GM19035 (cell line): ENCODE results near the gene MAGI2.

Experiments
- ATAC-seq: cut with Tn5 transposase; IDR thresholded peaks from one replicate; pipeline ENCODE4 v1.9.1; 2021; ENCODE audit not compliant: unreplicated experiment

Gene MAGI2

DNA sequence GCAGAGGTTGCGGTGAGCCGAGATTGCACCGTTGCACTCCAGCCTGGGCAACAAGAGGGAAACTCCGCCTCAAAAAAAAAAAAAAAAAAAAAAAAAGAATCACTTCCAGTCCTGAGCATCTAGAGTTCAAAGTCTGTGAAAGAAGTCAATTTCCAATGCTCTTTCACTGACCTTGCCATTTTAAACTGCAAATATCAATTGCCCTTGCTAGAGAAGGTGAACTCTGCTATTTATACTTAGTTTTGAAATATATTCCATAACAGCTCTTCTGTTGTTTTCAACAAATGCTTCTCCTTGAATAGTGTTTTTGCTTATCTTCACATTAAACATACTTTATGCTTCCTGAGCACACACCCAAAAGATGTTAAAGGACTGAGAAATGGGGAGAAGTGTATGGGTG, 1323.6 kb downstream of the MAGI2 start:
- ATAC-seq: no peak

DNA sequence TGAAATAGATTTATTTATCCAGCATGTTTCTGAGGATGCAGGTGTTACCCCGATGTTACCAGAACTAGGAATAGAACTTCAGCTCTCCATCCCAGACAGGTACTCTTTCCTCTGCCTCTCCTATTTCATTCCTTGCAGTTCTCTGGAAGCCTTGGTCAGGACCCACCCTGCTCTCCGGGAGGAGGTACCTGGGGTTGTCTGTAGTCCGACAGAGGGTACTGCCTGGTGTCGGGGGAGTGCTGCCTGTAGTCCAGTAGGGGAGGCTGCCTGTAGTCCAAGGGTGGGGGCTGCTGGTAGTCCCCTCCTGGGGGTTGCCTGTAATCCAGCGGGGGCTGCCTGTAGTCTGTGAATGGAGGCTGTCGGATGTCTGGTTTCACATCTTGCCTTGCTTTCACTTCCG, 1326.5 kb downstream of the MAGI2 start:
- no peak for ATAC-seq

DNA sequence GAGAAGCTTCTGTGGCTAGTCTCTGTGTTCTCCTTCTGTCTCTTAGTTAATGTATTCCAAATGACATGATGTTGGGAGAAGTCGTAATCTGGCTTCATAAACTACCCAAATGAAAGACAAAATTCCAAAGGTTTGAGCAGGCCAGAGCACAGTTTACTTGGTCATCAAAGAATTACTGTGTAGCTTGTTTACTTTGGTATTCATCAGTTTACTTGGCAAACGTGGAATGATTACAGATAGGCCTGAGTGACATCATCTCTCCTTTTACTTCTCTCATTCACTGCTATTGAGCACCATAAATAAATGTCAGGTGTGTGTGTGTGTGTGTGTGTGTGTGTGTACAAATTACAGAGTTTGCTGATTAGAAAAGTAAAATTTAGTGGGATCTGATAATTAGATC, 1327.6 kb downstream of the MAGI2 start:
- ATAC-seq: no peak

DNA sequence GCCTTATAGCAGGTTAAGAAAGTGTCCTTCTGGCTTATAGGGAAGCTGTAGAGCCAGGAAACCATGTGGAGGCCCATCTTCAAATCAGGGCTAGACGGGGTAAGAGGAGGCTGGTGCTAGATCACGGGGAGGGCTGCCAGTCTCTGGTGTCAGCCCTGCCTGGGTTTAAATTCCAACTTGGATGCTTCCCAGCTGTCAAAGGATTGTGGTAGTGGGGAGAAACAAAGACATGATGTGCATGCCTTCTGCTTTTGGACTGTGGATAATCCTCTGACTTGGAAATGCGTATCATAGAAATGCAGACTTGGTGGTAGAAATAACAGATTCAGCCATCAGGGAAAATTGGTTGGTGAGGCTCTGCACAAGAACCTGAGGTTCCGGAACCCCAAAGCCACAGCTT, 1329.3 kb downstream of the MAGI2 start:
- no peak for ATAC-seq

DNA sequence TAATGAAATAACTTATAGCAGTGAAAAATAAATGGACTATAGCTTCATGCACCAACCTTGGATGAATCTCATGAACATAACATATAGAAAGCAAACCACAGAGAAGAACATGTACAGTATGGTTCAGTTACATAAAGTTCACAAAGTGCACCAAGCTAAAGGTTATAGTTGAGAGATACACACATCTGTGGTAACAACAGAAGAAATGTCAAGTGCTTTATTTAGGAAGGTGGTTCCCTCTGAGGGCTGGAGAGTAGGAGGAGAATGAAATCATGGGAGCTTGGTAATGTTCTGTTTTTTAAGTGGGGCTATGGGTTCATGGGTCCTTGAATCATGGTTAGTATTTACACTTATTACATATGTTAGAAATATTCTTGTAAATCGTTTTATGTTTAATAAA, 1331.6 kb downstream of the MAGI2 start:
- no peak for ATAC-seq

DNA sequence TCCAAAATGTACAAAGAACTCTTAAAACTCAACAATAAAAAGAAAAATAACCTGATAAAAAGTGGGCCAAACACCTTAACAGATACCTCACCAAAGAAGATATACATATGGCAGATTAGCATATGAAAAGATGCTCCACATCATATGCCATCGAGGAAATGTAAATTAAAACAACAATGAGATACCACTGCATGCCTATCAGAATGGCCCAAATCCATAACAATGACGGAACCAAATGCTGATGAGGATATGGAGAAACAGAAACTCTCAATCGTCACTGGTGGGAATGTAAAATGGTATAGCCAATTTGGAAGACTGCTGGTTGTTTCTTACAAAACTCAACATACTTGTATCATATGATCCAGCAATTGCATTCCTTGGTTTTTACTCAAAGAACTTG, 1335.0 kb downstream of the MAGI2 start:
- ATAC-seq: no peak

DNA sequence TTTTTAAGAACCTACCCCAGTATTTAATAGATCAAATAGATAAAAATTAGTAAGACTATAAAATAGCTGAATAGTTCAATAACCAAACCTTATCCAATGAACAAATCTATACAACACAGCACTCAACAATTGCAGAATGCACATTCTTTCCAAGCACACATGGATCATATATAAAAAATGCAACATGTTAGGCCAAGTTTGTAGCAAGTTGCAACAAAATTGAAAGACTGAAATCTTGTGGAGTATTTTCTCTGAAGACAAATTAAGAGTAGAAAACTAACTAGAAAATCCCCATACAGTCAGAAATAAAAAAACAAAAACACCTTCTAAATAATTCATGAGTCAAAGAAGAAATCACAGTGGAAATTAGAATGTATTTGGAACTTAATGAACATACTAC, 1337.6 kb downstream of the MAGI2 start:
- no peak for ATAC-seq

DNA sequence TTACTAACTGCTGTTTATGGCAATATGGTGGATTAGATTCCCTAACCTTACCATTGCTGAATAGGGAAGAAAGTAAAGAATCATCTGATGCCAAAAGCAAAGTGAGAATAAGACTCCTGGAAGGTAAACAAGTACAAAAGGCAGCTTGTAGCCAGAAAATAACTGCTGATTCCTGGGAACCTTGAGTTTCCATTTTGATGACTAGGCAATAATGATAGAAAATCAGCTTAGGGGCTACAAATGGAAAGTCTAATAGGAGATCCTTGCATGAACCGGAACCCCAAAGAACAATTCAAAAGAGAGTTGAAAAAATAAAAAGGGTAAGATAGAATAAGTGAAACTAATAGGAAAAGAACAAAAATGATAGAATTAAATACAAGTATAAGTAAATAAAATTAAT, 1338.5 kb downstream of the MAGI2 start:
- no peak for ATAC-seq

DNA sequence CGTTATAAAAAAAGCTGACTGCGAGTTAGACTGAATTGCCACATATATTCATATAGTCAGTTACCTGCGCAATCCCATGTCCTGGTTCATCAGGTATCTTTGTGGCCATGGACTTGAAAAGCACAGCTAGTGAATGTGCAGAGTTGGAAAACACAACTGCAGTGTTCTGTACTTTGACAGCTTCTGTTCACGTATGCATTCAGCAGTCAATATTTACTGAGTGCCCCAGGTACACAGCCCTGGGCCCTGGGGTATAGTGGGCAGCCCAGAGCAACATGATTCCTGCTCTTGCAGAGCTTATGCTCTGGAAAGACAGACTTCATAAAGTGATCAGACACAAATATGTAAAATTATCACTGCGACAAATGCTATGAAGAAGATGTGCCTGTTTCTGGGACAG, 1341.0 kb downstream of the MAGI2 start:
- no peak for ATAC-seq

DNA sequence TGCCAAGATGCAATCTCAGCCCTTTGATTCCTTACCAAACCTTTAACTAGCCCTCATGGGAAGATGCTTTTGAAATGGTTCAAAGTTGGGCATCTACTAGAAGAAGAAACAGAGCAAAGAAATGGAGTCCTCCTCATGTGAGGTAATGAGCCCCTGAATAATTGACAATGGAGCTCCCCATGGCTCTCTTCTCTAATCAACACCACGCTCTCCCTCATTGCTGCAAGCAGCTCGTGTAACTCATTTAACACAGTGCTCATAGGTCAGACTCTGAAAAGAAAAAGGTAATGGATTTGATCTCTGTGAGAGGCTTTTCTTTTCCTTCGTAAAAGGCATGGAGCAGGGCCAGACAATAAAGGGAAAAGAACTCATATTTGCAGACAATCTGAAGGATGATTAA, 1342.1 kb downstream of the MAGI2 start:
- no peak for ATAC-seq

DNA sequence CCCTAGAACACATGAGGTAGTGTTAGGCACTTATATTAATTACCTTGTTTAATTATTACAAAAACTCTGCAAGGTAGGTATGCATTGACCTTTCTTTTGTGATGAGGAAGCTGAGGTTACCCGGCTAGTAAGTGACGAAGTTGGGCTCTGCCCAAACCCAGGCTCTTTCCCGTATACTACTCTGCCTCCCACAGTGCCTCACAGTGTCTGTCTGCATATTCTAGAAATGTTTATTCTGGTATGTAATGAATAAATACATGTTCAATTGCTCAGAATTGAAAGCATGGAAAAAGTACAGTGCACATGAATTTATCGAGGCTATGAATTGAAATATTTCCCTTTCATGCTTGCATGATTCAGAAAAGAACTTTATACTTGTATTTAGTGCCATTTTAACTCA, 1350.0 kb downstream of the MAGI2 start:
- no peak for ATAC-seq

DNA sequence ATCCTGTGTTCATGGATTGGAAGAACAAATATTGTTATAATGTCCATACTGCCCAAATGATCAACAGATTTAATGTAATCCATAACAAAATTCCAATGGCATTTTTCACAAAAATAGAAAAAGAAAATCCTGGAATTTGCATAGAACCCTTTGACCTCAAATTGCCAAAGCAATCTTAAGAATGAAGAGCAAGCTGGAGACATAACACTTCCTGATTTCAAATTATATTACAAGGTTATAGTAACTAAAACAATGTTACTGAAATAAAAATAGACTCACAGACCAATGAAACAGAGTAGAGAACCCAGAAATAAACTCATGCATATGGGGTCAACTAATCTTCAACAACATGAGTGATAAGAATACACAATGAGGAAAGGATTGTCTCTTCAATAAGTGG, 1352.4 kb downstream of the MAGI2 start:
- ATAC-seq: no peak

DNA sequence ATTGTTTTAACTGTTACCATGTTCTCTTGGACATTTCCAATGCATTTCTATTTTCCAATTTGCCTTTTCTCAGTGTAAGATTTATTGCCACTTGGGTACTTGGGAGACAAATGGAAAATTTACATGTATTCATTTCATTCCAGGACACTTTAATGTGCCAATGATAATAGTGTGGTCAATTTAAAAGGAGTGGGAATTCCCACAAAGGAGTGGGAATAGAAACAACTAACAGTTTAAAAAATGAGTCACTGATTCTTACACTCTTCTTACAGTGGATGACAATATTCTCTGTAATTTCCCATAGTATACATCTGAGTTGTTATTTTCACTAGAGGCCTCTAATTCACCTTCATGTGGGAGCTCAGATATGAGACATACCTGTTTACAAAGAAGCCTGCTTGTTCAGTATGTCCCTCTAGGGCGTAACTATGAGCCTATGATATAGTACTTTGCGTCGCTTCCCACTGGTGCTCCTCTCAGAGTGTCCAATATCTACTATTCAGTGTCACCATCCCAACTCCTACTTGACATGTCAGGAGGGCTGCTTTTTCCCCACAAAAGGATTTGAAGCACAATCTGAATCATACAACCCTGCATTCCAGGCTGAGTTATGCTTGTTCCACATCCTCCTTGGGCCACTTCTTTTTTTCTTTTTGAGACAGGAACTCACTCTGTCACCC, 1353.6 kb downstream of the MAGI2 start:
- no peak for ATAC-seq

DNA sequence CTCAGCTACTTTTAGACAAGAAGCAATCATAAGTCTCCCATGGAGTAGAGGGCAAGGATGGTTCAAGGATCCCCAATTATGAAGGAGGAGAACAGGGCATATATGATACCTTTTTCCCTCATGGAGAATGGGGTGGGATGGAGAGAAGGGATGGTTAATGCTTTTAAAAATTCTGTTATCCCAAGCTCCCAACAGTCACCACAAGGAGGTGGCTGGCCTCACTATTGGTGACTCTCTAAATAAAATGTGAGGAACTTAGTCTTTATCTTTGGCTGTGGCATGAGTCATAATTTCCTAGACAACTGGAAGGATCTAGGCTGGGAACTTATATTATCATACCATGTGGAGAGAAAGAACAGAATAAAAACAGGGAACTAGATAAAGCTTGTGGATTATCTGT, 1357.9 kb downstream of the MAGI2 start:
- ATAC-seq: no peak

DNA sequence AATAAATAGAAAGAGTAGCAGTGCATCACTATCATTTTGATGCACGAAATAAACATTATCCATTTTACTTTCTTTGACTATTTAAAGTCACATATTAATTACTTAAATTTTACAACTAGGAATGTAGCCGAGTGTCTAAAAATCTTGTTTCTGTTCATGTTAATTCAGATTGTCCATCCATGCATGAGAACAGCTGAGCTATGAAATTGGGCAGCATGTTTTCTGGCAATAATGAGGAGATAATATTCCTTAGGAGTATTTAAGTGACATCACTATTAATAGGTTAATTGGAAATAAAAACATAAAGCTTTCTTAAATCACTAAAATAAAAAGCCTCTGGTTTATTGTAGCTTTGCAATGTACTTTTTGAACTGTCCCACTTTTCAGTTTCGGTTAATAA, 1361.1 kb downstream of the MAGI2 start:
- ATAC-seq: no peak

DNA sequence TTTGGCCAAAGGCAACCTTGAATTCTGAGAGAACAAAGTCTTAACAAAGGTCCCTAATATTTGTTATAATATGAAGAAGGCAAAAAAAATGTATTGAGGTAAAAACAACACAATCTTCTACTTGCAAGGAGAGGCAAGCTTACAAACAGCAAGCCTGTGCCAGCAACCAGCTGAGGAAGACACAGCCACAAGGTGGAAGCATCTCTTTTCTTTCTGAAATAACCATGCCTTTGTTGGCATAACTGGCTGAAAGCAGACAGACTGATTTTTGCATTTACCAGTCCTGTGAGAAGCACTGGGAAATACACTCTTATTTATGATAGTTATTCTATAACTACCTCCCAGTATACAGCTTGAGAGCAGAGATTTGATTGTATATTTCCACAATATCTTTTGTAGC, 1362.9 kb downstream of the MAGI2 start:
- no peak for ATAC-seq

DNA sequence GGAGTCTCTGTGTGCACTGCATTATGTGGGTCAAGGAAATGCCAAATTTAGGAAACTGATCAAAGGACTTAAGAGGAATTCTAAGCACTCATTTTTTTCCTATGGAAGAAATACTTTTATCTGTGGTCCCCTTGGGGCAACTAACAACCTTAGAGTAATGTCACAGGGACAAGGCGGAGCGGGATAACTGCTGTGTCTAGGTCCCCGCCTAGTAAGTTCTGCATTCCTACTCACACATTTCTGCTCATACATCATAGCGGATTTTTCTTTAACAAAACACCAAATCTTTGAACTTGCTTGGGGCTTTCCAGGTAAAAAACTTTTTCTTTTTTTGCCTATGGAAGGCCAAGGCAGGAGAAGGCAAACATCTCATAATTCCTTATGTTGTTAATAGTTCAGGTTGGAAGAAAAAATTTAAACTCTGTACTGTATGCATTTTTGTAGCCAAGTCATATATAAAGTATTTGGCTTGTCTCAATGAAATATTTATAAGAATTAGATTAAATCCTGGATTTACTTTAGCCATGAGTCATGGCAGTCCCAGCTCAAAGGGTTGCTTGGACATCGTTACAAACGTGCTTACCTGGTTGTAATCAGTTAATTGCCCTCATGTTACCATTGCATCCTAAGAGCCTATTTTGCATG, 1369.9 kb downstream of the MAGI2 start:
- ATAC-seq: no peak

DNA sequence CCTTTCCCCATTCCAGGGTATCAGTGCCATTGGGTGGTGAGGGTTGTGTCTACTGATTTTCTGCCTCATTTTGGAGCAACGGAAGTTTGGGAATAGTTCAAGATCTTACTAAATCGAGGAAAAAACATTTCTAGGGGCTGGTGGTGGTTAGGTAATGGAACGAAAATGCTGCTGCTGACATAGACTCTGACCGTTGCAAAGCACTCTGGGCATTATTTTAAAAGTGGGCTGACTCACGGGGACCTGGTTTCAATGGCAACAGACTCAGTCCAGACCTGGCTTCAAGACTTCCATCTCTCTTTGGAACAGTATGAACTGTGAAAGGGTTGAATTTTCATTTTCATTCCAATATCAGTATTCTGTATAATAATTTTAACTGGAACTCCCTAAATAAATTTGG, 1370.9 kb downstream of the MAGI2 start:
- no peak for ATAC-seq

DNA sequence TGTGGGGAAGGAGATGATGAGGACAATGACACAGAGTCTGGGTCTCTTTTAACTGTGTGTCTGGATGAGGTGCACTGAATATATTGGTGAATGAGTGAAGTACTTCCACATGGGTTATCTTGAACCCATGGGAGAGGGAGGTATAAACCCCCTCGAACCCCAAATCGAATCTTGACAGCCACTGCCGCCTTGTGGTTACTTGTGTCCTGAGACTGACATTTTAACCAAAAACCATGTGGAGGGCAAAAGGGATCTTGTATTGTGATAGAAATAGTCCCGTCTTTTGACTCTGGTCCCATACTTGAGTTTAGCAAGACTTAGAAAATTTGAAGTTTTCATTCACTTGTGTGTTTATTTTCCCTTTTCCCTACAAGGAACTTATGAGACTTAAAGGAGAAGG, 1371.6 kb downstream of the MAGI2 start:
- ATAC-seq: no peak

DNA sequence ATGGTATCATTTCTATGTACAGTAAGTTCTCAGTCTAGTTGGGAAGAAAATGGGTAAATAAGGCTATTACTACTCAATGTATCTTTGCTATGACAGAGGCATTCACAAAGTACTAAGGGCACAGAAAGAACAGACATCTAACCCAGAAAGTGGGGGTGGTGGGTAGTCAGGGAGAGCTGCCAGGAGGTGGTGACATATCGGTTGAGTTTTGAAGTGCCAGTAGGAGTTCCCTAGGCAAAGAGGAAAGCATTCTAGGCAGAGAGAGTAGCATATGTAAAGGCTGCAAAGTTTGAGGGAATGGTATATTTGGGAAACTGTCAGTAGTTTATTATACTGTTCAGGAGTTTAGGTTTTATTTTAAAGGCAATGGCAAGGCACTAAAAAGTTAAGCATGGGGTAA, 1372.1 kb downstream of the MAGI2 start:
- ATAC-seq: no peak

DNA sequence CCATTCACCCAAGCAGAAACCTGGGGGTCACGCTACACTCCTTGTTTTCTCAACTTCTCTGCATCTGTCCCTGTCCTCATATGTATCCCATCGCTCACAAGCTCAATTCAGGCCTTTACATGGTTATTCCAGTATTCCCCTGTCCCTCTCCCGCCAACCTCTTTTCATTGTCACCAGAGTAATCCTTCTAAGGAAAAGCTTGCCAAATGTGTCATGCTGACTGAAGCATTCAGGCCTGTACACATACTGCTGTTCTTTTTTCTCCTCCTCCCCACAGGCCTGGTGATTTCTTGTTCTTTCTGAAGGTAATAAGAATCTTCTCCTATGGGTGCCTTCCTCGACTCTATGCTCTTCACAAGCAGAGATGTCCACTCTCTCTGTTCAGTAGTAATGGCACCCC, 1372.7 kb downstream of the MAGI2 start:
- no peak for ATAC-seq

DNA sequence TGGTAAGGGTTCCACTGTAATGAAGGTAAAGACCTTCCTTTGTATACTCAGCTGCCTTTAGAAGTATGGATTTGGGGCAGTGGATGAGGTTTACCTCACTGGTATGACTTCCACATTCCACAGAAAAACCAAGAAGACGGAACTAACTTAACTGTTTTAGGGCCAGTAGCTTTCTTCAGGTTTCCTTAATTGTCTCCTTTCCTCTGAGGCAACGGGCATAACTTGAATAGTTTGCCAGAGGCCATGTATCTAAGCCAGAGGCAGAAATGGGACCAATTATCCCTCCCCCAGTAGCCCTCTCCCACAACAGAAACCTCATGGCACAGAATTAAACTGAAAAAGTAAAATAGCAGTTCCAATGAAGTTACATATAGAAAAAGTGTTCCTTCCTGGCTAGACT, 1373.2 kb downstream of the MAGI2 start:
- ATAC-seq: no peak

DNA sequence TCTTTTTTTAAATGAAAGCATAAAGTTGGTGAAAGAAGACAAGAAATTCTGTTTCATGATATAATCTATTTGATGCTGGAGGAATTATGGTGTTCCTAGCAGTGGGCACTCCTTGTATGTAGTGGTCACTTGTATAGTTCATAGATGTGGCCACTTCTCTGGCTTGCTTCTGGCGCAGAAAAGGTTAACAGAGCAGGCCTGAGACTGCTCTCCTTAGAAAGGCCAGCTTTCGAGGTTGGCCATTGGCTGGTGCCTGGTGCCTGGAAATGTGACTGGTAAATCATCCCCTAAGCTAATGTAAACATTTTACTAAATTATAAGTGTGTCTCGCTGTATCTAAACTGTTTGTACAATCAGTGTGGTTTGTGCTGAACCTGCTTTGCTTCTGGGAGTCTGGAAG, 1378.8 kb downstream of the MAGI2 start:
- ATAC-seq: no peak
